OCI-LY1 (cell line): ENCODE measurements around the gene SLC22A1.

Source experiments
- EZH2 ChIP-seq: fragments of 200-600 bp; sonication (generic), shearing (Covaris generic); IDR thresholded peaks from 2 replicates; pipeline ENCODE4 v1.8.0; 2017; ENCODE audit warnings: borderline replicate concordance, mixed run types, mild to moderate bottlenecking, antibody characterized with exemption, low read length, moderate library complexity, mixed read lengths
- TF ChIP-seq, protein P1 (sequence below): fragments of 200-600 bp; sonication (generic), shearing (Covaris generic); IDR thresholded peaks from 2 replicates; pipeline ENCODE4 v1.5.1; 2017; ENCODE audit warnings: mild to moderate bottlenecking, antibody characterized with exemption, low read length, moderate library complexity, mixed read lengths

- TF ChIP-seq, protein P1, sequence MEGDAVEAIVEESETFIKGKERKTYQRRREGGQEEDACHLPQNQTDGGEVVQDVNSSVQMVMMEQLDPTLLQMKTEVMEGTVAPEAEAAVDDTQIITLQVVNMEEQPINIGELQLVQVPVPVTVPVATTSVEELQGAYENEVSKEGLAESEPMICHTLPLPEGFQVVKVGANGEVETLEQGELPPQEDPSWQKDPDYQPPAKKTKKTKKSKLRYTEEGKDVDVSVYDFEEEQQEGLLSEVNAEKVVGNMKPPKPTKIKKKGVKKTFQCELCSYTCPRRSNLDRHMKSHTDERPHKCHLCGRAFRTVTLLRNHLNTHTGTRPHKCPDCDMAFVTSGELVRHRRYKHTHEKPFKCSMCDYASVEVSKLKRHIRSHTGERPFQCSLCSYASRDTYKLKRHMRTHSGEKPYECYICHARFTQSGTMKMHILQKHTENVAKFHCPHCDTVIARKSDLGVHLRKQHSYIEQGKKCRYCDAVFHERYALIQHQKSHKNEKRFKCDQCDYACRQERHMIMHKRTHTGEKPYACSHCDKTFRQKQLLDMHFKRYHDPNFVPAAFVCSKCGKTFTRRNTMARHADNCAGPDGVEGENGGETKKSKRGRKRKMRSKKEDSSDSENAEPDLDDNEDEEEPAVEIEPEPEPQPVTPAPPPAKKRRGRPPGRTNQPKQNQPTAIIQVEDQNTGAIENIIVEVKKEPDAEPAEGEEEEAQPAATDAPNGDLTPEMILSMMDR = no peak
- TF ChIP-seq EZH2 = no peak
These were observed 25.5 kb downstream of the SLC22A1 start for GRCh38 chr6:160147146-160147536.
